ENCODE results near the gene TMEM150C.

TMEM150C gene

DNA sequence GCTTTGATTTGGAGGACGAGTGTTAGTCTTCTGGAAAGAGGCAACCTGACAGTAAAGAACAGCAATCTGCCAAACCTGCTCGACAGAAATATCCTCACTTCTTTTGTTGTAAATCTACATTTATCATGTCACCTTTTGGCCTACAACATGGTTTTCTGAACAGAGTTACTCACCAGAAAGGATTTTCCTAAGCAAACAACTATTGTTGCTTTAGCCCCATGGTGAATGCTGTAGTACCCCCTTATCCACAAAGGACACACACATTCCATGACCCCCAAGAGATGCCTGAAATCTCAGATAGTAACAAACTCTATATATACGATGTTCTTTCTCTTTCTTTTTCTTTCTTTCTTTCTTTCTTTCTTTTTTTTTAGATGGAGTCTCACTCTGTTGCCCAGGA, 42.7 kb downstream of the TMEM150C start:
- TF ChIP-seq MYC (IDR thresholded peaks at IDR 0.05; ENCODE audit: low read depth, low read length) (no peak), POLR2A (IDR thresholded peaks at IDR 0.05; ENCODE audit: extremely low read depth, insufficient read length) (no peak)
- TF ChIP-seq, protein P1, sequence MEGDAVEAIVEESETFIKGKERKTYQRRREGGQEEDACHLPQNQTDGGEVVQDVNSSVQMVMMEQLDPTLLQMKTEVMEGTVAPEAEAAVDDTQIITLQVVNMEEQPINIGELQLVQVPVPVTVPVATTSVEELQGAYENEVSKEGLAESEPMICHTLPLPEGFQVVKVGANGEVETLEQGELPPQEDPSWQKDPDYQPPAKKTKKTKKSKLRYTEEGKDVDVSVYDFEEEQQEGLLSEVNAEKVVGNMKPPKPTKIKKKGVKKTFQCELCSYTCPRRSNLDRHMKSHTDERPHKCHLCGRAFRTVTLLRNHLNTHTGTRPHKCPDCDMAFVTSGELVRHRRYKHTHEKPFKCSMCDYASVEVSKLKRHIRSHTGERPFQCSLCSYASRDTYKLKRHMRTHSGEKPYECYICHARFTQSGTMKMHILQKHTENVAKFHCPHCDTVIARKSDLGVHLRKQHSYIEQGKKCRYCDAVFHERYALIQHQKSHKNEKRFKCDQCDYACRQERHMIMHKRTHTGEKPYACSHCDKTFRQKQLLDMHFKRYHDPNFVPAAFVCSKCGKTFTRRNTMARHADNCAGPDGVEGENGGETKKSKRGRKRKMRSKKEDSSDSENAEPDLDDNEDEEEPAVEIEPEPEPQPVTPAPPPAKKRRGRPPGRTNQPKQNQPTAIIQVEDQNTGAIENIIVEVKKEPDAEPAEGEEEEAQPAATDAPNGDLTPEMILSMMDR (IDR thresholded peaks at IDR 0.05; ENCODE audit: low read depth, low read length), result no peak
- TF ChIP-seq, protein P2, sequence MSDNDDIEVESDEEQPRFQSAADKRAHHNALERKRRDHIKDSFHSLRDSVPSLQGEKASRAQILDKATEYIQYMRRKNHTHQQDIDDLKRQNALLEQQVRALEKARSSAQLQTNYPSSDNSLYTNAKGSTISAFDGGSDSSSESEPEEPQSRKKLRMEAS (IDR thresholded peaks at IDR 0.05; ENCODE audit: low read depth, low read length), result no peak
- H3K4me3 ChIP-seq (ENCODE audit: low read depth, low read length), result no peak overlapping the region
- no peak for DNase-seq (ENCODE audit: low read depth)

DNA sequence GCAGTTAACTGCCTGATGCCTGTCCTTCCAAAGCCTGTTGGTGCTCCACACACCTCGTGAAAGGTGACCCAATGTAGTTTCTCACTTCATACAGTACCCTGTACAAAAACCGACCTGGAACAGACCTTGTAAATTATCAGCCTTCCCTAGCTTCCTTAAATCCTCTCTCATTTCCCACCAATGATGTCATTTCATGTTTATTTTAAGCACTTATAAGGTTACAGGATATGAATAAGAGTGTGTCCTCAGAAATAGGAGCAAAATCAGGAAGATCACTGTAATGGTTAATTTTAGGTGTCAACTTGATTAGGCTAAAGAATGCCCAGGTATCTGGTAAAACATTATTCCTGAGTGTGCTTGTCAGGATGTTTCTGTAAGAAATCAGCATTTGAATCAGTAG, 44.7 kb downstream of the TMEM150C start:
- no peak for DNase-seq (ENCODE audit: low read depth)
- TF ChIP-seq, protein P1 (IDR thresholded peaks at IDR 0.05; ENCODE audit: low read depth, low read length), result no peak
- no peak for TF ChIP-seq MYC (IDR thresholded peaks at IDR 0.05; ENCODE audit: low read depth, low read length)
- TF ChIP-seq, protein P2 (IDR thresholded peaks at IDR 0.05; ENCODE audit: low read depth, low read length), result no peak
- TF ChIP-seq POLR2A (IDR thresholded peaks at IDR 0.05; ENCODE audit: extremely low read depth, insufficient read length), result no peak
- H3K4me3 ChIP-seq (ENCODE audit: low read depth, low read length), result no peak overlapping the region

DNA sequence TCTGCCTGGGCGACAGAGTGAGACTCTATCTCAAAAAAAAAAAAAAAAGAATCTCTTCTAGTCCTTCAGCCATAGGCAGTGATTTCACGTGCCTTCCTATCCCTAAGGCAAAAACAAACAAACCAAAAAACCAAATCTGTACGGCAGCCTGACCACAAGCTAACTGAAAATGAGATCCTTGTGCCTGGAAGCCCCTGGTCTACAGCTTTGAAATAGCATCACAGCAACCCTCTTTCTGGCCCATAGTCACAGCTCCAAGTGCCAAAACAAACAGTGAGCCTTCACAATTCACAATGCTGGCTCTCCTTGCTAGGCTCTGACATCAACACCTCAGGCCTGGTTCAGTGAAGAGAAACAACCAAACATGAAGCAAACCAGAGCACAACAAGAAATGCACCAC, 46.1 kb downstream of the TMEM150C start:
- no peak for DNase-seq (ENCODE audit: low read depth)
- TF ChIP-seq MYC (IDR thresholded peaks at IDR 0.05; ENCODE audit: low read depth, low read length), result no peak
- TF ChIP-seq POLR2A (IDR thresholded peaks at IDR 0.05; ENCODE audit: extremely low read depth, insufficient read length), result no peak
- TF ChIP-seq, protein P1 (IDR thresholded peaks at IDR 0.05; ENCODE audit: low read depth, low read length), result no peak
- TF ChIP-seq, protein P2 (IDR thresholded peaks at IDR 0.05; ENCODE audit: low read depth, low read length), result no peak
- no peak overlapping the region for H3K4me3 ChIP-seq (ENCODE audit: low read depth, low read length)

DNA sequence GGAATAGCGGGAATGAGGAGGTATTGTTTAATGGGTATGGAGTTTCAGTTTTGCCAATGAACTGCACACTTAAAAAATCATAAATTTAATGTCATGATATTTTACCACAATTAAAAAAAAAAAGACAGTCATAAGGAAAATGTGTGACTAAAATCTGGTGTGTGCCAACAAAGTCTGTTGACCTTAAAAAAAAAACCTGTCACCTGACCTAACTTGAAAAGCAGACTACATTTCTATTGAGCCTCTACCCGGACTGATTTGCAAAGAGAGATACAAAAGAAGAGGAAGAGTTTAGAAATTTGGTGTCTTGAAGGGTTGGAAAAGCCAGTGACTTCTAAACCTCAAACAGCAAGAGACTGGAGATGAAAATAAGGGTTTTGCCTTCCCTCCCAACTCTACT, 48.4 kb downstream of the TMEM150C start:
- DNase-seq (ENCODE audit: low read depth), result no peak
- no peak overlapping the region for H3K4me3 ChIP-seq (ENCODE audit: low read depth, low read length)
- no peak for TF ChIP-seq MYC (IDR thresholded peaks at IDR 0.05; ENCODE audit: low read depth, low read length)
- TF ChIP-seq, protein P2 (IDR thresholded peaks at IDR 0.05; ENCODE audit: low read depth, low read length), result no peak
- no peak for TF ChIP-seq POLR2A (IDR thresholded peaks at IDR 0.05; ENCODE audit: extremely low read depth, insufficient read length)
- TF ChIP-seq, protein P1 (IDR thresholded peaks at IDR 0.05; ENCODE audit: low read depth, low read length), result no peak

DNA sequence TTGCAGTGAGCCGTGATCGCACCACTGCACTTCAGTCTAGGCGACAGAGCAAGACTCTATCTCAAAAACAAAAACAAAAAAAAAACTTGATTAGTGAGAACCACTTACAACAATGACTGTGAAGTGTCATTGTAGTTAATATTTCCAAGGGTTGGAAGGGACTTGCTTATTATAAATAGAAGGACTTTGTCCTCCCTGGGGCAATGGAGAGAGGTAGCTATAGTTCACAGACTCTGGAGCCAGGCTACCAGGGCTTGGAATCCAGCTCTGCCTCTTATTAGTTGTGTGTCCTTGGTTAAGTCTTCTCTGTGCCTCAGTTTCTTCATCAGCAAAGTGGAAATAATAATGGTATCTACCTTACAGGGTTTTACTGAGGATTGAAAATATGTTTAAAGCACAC, 51.6 kb downstream of the TMEM150C start:
- DNase-seq (ENCODE audit: low read depth), result no peak
- no peak for TF ChIP-seq MYC (IDR thresholded peaks at IDR 0.05; ENCODE audit: low read depth, low read length)
- no peak for TF ChIP-seq POLR2A (IDR thresholded peaks at IDR 0.05; ENCODE audit: extremely low read depth, insufficient read length)
- TF ChIP-seq, protein P2 (IDR thresholded peaks at IDR 0.05; ENCODE audit: low read depth, low read length), result no peak
- TF ChIP-seq, protein P1 (IDR thresholded peaks at IDR 0.05; ENCODE audit: low read depth, low read length), result no peak
- H3K4me3 ChIP-seq (ENCODE audit: low read depth, low read length), result no peak overlapping the region

Data from NB4 (cell line).